Inferior parietal cortex (tissue), 1 donor: ENCODE results near the gene SCNN1G.

Experiments used
- DNase-seq: peaks from one replicate; pipeline ENCODE4 v3.0.0-alpha.2; 2016; ENCODE audit errors: extremely low spot score

SCNN1G gene

DNA sequence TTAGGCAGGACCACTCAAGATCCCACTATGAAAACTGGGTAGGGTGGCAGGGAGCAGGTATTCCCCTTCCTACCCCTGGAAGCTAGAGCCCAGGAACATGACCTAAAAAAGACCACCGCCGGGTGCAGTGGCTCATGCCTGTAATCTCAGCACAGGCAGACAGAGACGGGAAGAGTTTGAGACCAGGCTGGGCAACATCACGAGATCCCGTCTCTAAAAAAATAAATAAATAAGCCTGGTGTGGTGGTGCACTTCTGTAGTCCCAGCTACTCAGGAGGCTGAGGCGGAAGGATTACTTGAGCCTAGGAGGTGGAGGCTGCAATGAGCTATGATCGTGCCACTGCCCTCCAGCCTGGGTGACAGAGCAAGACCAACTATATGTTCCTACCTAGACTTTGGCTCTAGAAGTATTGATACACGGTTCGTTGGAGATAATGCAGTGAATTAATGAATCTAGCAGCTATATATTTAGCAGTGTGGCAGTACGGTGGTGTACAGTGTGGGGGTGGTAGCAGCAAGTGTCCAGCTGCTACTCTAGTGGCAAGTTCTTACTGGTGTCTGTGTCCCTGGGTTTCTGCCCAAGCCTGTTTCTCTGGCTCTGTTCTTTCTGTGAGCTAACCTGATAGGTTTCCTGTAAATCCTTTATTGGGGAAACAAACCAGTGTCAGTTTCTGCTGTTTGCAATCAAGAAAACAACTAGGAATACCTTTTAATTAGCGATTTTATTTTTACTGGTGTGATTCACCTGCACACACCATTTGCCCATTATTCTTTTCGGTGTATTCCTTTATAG, 30.0 kb upstream of the SCNN1G start:
- no peak for DNase-seq

DNA sequence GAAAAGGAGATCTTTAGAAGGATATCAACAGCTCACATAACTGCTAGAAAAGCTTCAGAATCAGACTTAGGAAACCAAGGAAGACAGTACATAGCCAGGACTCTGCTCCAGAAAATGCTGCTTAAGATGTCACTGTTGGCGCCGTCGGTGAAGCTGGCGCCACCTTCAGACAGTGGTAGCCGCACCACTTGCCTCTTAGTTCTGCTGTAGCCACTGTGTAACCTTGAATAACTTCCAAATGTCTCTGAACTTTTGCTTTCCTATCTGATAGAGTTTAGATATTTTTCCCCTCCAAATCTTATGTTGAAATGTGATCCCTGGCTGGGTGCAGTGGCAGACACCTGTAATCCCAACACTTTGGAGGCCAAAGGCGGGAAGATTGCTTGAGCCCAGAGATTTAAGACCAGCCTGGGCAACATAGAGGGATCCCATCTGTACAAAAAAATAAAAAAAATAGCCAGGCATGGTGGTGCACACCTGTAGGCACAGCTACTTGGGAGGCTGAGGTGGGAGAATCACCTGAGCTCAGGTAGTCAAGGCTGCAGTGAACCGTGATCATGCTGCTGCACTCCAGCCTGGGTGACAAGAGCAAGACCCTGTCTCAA, 27.0 kb upstream of the SCNN1G start:
- DNase-seq, result no peak

- DNase-seq, result no peak
These were observed 26.4 kb upstream of the SCNN1G start for GRCh38 chr16:23156110-23156509.

GRCh38 chr16:23156946-23157460, 25.5 kb upstream of the SCNN1G start:
- no peak for DNase-seq

- no peak for DNase-seq
These were observed 24.4 kb upstream of the SCNN1G start for GRCh38 chr16:23158114-23158513.

DNA sequence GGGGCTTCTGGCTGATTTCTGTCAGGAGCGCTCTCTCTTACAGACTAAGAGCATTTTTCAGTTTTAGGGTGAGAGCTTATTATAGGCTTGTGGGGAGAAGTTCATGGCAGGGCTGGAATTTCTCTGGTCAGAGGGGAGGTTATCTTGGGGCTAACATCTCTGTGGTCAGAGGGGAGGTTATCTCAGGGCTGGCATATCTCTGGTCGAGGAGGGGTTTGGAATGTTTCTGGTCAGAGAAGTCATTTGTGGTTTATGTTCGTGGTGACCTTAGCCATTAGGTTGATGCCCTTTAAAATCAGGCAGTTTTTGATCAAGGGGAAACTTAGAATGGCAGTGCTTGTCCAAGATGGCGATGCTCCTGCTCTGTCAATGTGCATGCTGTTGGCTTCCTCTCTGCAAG, 22.5 kb upstream of the SCNN1G start:
- no peak for DNase-seq

GRCh38 chr16:23160574-23160973, 22.0 kb upstream of the SCNN1G start:
- DNase-seq, result no peak

- no peak for DNase-seq
These were observed 18.6 kb upstream of the SCNN1G start for GRCh38 chr16:23163921-23164320.

DNA sequence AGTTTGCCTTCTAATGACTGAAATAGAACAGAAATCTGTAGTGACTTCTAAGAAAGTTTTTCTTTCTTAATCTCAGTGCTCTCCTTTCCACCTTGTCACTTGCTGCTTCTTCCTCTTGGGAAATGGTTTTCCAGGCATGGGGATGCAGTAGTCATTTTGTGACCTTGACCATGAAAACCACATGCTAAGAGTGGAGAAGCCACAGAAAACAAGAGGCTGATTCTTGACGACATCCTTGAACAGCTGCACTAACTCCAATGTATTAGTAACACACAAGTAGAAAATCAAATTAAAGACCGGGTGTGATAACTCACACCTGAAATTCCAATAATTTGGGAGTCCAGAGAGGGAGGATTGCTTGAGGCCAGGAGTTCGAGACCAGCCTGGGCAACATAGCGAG, 17.8 kb upstream of the SCNN1G start:
- DNase-seq, result no peak

DNA sequence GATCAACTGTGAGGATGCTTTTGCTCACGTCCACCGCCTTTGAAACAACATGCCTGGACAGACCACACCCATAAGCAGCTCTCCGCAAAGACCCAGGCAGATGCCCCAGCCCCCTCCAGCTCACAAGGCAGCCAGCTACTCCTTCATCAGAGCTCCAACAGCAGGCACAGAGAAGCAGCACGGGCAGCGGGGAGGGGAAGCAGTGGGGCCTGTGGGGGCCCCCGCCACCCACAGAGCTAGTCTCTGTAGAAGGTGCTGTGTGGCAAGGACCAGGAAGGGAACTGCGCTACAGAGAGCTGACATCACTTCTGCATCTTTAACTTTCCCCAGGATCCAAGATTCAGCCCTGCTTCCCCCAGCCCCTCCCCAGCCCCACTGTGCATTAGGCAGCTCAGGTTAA, 10.0 kb upstream of the SCNN1G start:
- DNase-seq, result no peak

DNA sequence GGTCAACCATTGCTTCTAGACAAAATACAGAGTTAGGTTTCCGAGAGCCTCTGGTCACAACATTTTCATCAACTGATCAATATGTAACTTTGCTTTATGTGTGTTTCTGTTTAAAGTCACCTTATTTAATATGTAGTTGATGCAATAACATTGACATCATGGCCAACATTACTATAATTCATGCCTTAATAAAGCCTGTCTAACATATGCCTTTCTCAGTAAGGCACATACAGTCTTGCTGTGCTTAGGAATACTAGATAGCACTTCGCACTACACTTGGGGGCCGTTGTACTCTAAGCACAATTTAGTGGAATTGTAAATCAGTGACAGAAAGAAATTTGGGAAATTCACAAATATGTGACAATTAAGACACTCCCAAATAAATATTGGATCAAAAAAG, 9.6 kb upstream of the SCNN1G start:
- no peak for DNase-seq

- no peak for DNase-seq
These were observed 7.9 kb upstream of the SCNN1G start for GRCh38 chr16:23174622-23175021.

GRCh38 chr16:23175651-23176050, 6.9 kb upstream of the SCNN1G start:
- no peak for DNase-seq

GRCh38 chr16:23181506-23181905, 1.0 kb upstream of the SCNN1G start:
- no peak for DNase-seq

GRCh38 chr16:23182206-23182678, 303 bp upstream of the SCNN1G start:
- DNase-seq, result peak; percentile 64

- no peak for DNase-seq
These were observed 958 bp downstream of the SCNN1G start for GRCh38 chr16:23183543-23183862.

GRCh38 chr16:23185656-23186055, 3.1 kb downstream of the SCNN1G start:
- no peak for DNase-seq

GRCh38 chr16:23186171-23186570, 3.6 kb downstream of the SCNN1G start:
- no peak for DNase-seq

DNA sequence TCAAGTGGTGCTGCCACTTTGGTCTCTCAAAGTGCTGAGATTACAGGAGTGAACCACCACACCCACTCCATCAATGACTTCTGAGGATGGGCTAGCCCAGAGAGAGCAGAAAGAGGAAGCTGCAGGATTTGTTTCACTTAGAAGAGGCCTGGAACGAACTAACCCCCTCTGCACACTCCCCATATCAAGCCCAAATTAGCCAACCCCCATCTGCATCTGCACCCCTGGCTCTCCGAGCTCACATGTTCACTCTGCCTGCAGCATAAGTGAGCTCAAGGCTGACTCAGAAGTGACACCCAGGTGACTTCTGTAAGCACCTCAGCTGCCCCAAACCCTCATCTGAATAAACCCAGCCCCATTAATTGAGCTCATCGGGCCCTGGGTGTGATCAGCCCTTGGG, 4.8 kb downstream of the SCNN1G start:
- no peak for DNase-seq

- no peak for DNase-seq
These were observed 6.4 kb downstream of the SCNN1G start for GRCh38 chr16:23188911-23189310.

GRCh38 chr16:23194497-23195221, 12.1 kb downstream of the SCNN1G start:
- DNase-seq, result no peak

DNA sequence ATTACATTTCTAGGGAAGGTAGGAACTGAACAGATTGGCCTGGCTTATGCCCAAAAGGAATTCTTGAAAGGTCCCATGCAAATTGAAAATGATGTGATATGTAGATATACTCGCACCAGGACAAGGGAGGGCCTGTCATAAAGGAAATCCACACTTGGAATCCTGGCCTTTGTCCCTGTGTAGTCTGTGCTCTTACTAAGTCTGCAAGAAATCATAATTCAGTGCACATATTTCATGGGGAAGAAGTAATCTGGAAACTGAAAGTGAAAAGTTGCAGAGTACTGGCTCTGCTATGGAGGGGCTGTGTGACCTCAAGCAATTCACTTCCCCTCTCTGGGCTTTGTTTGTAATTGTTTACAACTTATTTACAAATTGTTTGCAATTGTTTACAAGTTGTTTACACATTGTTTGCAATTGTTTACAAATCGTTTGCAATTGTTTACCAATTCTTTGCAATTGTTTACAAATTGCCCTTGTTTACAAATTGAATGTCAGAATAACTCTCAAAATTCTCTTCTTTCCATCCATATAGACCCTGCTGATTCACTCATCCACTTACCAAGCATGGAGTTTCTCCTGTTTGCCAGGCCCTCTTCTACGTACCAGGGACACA, 12.9 kb downstream of the SCNN1G start:
- no peak for DNase-seq
